Peyer's patch (tissue), 4 donors: ENCODE measurements around the gene SAYSD1.

ENCODE experiments used
- CTCF ChIP-seq, 6 experiments: fragments of 450-650 bp in 4 of 6; fragments of 200-600 bp in 2 of 6; sonication (generic) in 1 of 6; IDR thresholded peaks; one replicate each; pipeline ENCODE4 v1.5.1; 2017 to 2019; ENCODE audit warnings: antibody characterized with exemption in 6 of 6, mild to moderate bottlenecking in 3 of 6, moderate library complexity in 1 of 6
- POLR2A ChIP-seq, 2 donors: fragments of 450-650 bp; IDR thresholded peaks; one replicate each; pipeline ENCODE4 v1.5.1; 2017; ENCODE audit warnings: antibody characterized with exemption in 2 of 2, mild to moderate bottlenecking in 2 of 2, moderate library complexity in 2 of 2

- TF ChIP-seq CTCF (IDR thresholded peaks at IDR 0.05): no peak
- TF ChIP-seq POLR2A (IDR thresholded peaks at IDR 0.05): no peak
Observed at GRCh38 chr6:39082310-39082709, 32.7 kb downstream of the SAYSD1 start.
